ENCODE results near the gene SFXN5.
"Not testable (repeated sequence)": the region's sequence is repeated elsewhere in the genome, so short reads cannot be mapped to it uniquely, and the experiment has no call there.

SFXN5 gene

GRCh38 chr2:73078457-73079411, 7.2 kb upstream of the SFXN5 start:
- DNase-seq (ENCODE audit: low spot score): no peak

DNA sequence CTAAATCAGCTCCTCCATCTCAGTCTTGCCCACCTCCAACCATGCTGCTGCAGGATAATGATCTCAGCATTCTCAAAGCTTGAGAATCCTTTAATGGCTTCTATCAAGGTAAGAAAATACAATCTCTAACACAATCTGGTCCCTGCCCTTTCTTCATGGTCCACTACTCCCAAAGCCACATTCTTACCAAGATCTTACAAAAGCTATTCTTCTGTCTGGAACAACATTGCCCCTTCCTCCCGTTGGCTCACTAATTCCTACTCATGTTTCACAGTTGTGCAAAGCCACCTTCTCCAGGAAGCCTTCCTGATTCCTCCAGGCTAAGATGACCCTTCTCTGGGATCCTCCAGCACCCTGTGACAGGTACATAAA, 5.9 kb upstream of the SFXN5 start:
- no peak for DNase-seq (ENCODE audit: low spot score)

- no peak for DNase-seq (ENCODE audit: low spot score)
These were observed 5.3 kb upstream of the SFXN5 start for GRCh38 chr2:73076701-73077423.

DNA sequence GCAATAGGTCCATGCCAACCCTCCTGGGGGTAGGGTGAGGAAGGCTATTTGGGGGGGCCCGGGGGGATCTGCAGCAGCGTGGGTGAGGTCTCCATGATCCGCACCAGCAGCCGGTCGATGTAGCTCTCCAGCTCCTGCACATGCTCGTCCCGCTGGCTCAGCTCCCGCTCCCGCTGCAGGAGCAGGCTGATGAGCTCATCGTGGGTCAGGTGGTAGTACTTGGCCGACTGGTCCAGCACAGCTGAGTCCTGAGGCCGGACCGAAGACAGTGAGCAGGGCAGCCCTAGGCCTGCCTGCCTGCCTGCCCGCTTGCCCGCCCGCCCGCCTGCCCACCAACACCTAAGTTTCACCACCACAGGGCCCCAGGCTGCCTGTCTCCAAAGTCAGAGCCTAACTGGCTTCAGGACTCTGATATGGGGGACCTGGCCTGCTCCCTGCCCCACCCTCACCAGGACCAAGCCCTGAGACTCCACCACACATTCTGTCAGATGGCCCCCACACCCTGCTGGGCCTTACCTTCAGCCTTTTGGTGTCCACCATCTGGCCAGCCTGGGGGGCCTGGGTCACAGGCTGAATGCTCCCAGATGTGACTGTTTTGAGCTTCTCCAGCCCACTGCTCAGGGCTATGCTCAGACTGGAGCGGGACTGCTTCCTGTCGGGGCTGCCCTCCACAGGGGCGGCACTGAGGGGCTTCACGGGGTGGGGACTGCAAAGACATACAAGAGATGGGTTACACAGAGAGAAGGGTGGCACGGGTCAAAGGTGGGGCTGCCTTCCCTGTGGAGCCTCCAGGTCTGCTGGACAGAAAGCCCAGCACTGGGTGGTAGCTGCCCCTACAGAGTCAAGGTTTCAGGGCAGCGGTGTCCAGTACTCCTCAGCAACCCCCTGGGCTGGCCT, 4.2 kb upstream of the SFXN5 start:
- DNase-seq (ENCODE audit: low spot score): no peak

- DNase-seq (ENCODE audit: low spot score): no peak
These were observed 2.9 kb upstream of the SFXN5 start for GRCh38 chr2:73074110-73075069.

- peak; percentile 13 for DNase-seq (ENCODE audit: low spot score)
These were observed 904 bp upstream of the SFXN5 start for GRCh38 chr2:73072416-73072815.

GRCh38 chr2:73072129-73072395, 550 bp upstream of the SFXN5 start:
- DNase-seq (ENCODE audit: low spot score): peak; percentile 16

DNA sequence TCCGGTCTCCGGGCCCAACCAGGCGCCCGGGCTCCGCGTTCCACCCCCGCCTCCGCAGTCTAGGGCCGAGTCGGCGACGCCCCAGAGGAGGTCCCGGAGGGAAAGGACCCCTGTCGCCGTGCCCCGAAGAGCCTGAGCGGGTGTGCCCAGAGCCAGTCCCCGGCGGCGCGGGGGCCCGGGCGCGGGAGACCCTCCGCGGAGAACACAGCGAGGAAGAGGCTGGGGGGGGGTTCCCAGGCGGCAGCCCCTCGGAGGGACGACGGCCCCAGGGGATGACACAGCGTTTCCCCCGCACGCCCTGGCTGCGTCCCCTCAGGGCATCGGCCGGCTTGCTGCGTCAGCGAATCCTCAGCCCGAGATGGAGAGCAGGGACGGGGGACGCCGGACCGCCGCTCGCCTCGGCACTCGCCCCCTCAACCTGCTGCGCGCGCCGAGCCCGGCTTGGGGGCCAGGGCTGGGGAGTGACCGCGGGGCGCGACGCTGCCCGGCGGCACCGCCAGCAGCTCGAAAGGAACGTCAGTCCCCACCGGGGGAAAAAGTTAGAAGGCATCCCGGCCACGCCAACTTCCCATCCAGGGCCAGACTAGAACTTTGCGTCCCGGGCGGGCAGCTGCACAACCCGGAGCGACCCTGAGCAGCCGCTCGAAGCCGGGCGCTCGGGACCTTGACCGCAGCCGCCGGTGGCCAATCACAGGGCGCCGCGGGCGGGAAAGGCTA, 711 bp downstream of the SFXN5 start:
- peak; percentile 46 for DNase-seq (ENCODE audit: low spot score)

- DNase-seq (ENCODE audit: low spot score): peak; percentile 24
These were observed 1.5 kb downstream of the SFXN5 start for GRCh38 chr2:73069855-73070642.

GRCh38 chr2:73069041-73069854, 2.3 kb downstream of the SFXN5 start:
- peak; percentile 54 for DNase-seq (ENCODE audit: low spot score)

DNA sequence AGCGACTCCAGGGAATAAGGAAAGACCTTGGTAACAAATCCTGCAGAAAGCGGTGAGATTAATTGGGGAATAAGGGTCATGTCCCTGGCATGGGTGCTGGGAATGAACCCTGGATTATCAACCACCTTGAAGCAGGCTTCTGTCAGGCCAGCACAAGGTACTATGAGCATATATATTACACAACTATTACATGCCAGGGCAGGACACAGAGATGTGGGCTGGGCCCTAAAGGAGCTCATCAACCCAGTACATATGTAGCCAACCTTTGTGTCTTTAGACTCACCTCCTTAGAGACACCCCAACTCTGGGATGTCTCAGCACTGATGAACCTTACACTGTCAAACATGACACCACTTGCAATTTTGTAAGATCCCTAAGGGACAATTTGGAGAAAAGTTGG, 3.4 kb downstream of the SFXN5 start:
- no peak for DNase-seq (ENCODE audit: low spot score)

DNA sequence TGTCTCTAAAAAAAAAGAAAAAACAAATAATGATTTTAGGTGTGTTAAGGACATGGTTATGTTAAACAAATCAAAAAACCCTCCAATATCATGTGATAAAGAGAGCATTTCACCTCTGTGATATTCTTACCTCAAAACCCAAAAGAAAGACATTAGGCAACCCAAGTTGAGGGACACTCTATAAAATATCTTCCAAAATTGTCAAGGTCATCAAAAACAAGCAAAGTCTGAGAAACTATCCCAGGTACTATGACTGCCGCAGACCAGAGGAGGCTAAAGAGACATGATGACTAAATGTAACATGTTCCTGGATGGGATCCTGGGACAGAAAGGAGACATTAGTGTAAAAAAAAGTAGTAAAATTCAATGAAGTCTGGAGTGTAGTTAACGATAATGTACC, 4.5 kb downstream of the SFXN5 start:
- no peak for DNase-seq (ENCODE audit: low spot score)

GRCh38 chr2:73065070-73065469, 6.4 kb downstream of the SFXN5 start:
- DNase-seq (ENCODE audit: low spot score): not testable (repeated sequence)

DNA sequence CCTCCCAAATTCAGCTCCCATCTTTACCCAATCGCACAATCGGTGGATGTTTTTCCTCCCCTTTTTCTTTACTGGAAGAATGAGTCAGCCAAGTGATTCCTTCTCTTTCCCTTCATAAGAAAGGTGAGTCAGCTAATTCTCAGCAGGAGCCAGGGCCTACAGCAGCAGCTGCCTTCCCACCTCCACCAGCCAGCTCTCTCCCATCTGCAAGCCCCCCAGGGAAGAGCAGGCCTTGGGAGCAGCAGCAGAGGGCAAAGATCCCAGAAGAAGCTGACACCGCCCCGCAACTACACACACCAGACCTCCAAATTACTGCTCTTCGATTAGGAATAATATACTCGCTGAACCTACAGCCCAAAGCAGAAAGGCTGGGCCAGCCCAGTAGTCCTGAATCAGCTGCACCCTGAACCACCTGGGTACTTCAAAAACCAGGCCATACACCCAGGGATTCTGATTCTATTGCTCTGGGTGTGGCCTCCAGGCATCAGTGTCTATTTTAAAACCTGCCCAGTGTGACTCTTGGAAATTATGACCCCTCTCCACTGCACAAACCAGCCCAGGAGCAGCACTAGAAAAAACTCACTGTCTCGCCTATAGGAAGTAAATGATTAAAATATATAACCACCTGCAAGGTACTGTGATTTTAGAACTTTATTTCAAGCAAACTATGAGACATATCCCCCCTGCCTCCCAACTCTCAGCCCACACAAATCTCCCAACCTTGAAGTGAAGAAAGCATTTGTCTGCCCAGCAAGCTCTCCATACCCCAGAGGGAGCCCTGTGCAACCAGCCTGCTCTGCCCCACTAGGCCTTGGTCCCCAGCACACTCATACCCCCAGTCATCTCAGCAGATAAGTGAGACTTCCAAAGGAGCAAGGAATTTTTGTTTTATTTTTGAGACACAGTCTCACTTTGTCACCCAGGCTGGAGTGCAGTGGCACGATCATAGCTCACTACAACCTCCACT, 7.3 kb downstream of the SFXN5 start:
- no peak for DNase-seq (ENCODE audit: low spot score)

DNA sequence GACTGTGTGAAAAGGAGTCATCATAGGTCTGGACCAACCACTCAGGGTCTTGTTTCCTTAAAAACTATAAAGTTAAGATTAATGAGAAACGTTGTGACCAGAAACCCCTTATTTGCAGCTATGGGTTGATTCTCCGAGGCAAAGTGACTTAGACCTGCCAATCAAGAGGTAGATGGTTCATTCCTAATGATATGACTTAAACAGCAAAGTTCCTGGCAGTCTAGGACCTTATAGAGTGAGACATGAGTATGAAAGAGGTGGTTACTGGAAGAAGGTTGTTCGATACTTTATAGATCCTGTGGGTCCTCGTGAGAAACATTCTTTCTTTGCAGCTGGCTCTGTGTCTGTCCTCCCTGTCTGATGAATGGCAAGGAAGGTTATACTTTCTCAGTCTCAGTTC, 8.0 kb downstream of the SFXN5 start:
- DNase-seq (ENCODE audit: low spot score): no peak

DNA sequence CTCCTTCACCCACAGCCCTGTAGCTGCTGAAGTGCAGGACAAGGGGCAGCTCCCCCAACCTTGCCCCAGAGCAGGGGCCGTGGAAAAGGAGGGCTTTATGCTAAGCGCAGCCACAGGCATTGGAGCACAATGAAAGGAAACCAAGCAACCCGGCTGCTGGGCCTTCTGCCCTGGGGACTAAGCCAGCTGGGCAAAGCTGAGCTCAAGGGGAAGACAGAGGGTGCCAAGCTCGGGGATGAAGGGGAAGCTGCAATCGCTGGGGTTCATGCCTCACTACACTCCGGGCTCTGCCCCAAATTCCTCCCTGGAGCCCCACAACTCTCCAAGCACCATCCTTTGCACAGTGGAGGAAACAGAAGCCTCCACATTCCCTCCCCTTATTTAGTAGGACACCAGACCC, 12.4 kb downstream of the SFXN5 start:
- DNase-seq (ENCODE audit: low spot score): no peak

DNA sequence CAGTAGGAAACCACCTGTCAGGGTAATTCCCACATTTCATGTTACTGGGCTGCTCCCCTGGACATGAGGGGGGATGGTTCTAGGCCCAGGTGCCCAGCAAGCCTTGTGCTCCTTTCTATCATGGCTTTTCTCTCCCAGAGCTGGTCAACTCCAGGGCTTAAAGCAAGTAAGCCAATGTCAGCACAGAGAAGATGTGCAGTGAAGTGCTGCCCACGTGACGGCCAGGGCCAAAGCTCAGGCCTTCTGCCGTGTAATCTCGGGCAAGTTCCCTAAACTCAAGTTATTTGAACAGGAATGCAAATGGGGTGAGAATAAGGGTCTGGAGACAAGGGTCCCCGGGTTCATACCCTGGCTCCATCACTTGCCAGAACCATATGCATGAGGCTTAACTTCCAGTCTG, 16.5 kb downstream of the SFXN5 start:
- no peak for DNase-seq (ENCODE audit: low spot score)

Data from hematopoietic multipotent progenitor cell treated with erythropoietin and hydrocortisone succinate and interleukin-3 and kit ligand, for 15 days (in vitro differentiated cells).